ENCODE data around the gene DYSF. TPM values are rescaled to one million over a fixed set of nuclear protein-coding genes. Genes with fewer than 3 reads are reported as not detected.

DYSF gene
- total RNA-seq, 4 donors from 2014 or later = 2.6 to 20.7 (median 12.7) TPM

- Histone ChIP-seq H3K4me1 (no peaks in the 10 kb centered on the region), H3K27ac (no peak overlapping the region), H3K4me3 (no peak overlapping the region), H3K9me3 (no peaks in the 10 kb centered on the region), H3K36me3 (no peaks in the 10 kb centered on the region), H3K27me3 (no peaks in the 10 kb centered on the region)
- no peak for DNase-seq
- intact Hi-C loops (cut with DNase I; ENCODE audit: low total_unique reads) = no loop called here
- TF ChIP-seq CTCF (IDR thresholded peaks at IDR 0.05) = no peak
- TF ChIP-seq POLR2A (IDR thresholded peaks at IDR 0.05) = no peak
Measured at GRCh38 chr2:71711133-71711855, 257.9 kb downstream of the DYSF start.

- DNase-seq = no peak
- no peak for TF ChIP-seq CTCF (IDR thresholded peaks at IDR 0.05)
- no peak for TF ChIP-seq POLR2A (IDR thresholded peaks at IDR 0.05)
- Histone ChIP-seq H3K27ac (no peak overlapping the region), H3K9me3 (no peaks in the 10 kb centered on the region), H3K4me1 (no peaks in the 10 kb centered on the region), H3K36me3 (no peaks in the 10 kb centered on the region), H3K4me3 (no peak overlapping the region), H3K27me3 (no peaks in the 10 kb centered on the region)
- intact Hi-C loops (cut with DNase I; ENCODE audit: low total_unique reads) = no loop called here
Measured at GRCh38 chr2:71712158-71712818, 258.9 kb downstream of the DYSF start.

- H3K9me3 ChIP-seq = no peaks in the 10 kb centered on the region
- intact Hi-C loops (cut with DNase I; ENCODE audit: low total_unique reads) = no loop called here
- DNase-seq = no peak
- no peaks in the 10 kb centered on the region for H3K36me3 ChIP-seq
- TF ChIP-seq POLR2A (IDR thresholded peaks at IDR 0.05) = no peak
- no peak for TF ChIP-seq CTCF (IDR thresholded peaks at IDR 0.05)
- no peaks in the 10 kb centered on the region for H3K4me1 ChIP-seq
- H3K4me3 ChIP-seq = no peak overlapping the region
- no peaks in the 10 kb centered on the region for H3K27me3 ChIP-seq
- H3K27ac ChIP-seq = no peak overlapping the region
Measured at GRCh38 chr2:71713581-71714580, 260.5 kb downstream of the DYSF start.

- no peak for DNase-seq
- no peak overlapping the region for H3K27ac ChIP-seq
- intact Hi-C loops (cut with DNase I; ENCODE audit: low total_unique reads) = no loop called here
- no peaks in the 10 kb centered on the region for H3K9me3 ChIP-seq
- H3K27me3 ChIP-seq = no peaks in the 10 kb centered on the region
- H3K4me3 ChIP-seq = no peak overlapping the region
- TF ChIP-seq POLR2A (IDR thresholded peaks at IDR 0.05) (no peak), CTCF (IDR thresholded peaks at IDR 0.05) (no peak)
- H3K4me1 ChIP-seq = no peaks in the 10 kb centered on the region
- no peaks in the 10 kb centered on the region for H3K36me3 ChIP-seq
Measured at GRCh38 chr2:71714601-71715240, 261.4 kb downstream of the DYSF start.
